Measurements from ENCODE around the gene AMN. TPM values are rescaled to one million over a fixed set of nuclear protein-coding genes. Genes with fewer than 3 reads are reported as not detected.

AMN gene
- polyA plus RNA-seq, 1 donor from 2014 or later, result 0.15 TPM

DNA sequence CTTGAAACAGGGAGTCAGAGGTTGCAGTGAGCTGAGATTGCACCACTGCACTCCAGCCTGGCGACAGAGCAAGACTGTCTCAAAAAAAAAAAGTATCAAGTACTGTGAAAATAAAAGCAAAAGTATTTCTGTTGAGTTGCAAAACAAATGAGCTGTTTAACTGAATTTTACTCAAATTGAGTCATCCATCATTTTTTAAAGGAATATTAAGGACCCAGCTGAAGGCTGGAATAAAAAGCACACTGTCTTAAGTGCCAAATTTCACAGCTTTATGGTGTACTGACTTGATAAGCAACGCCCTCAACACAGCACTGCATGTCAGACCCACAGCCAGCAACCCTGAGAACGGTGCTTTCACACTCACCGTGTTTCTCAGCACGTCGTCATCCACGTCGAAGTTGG lies 57.9 kb downstream of the AMN start:
- peaks cover 5% of the 10 kb centered on the region for H3K36me3 ChIP-seq (ENCODE audit: insufficient read depth, low read length)
- TF ChIP-seq, protein P1, sequence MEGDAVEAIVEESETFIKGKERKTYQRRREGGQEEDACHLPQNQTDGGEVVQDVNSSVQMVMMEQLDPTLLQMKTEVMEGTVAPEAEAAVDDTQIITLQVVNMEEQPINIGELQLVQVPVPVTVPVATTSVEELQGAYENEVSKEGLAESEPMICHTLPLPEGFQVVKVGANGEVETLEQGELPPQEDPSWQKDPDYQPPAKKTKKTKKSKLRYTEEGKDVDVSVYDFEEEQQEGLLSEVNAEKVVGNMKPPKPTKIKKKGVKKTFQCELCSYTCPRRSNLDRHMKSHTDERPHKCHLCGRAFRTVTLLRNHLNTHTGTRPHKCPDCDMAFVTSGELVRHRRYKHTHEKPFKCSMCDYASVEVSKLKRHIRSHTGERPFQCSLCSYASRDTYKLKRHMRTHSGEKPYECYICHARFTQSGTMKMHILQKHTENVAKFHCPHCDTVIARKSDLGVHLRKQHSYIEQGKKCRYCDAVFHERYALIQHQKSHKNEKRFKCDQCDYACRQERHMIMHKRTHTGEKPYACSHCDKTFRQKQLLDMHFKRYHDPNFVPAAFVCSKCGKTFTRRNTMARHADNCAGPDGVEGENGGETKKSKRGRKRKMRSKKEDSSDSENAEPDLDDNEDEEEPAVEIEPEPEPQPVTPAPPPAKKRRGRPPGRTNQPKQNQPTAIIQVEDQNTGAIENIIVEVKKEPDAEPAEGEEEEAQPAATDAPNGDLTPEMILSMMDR (IDR thresholded peaks at IDR 0.05; ENCODE audit: poor library complexity, severe bottlenecking), result no peak
- TF ChIP-seq RAD21 (conservative IDR thresholded peaks at IDR 0.05), result no peak
- TF ChIP-seq, protein P2, sequence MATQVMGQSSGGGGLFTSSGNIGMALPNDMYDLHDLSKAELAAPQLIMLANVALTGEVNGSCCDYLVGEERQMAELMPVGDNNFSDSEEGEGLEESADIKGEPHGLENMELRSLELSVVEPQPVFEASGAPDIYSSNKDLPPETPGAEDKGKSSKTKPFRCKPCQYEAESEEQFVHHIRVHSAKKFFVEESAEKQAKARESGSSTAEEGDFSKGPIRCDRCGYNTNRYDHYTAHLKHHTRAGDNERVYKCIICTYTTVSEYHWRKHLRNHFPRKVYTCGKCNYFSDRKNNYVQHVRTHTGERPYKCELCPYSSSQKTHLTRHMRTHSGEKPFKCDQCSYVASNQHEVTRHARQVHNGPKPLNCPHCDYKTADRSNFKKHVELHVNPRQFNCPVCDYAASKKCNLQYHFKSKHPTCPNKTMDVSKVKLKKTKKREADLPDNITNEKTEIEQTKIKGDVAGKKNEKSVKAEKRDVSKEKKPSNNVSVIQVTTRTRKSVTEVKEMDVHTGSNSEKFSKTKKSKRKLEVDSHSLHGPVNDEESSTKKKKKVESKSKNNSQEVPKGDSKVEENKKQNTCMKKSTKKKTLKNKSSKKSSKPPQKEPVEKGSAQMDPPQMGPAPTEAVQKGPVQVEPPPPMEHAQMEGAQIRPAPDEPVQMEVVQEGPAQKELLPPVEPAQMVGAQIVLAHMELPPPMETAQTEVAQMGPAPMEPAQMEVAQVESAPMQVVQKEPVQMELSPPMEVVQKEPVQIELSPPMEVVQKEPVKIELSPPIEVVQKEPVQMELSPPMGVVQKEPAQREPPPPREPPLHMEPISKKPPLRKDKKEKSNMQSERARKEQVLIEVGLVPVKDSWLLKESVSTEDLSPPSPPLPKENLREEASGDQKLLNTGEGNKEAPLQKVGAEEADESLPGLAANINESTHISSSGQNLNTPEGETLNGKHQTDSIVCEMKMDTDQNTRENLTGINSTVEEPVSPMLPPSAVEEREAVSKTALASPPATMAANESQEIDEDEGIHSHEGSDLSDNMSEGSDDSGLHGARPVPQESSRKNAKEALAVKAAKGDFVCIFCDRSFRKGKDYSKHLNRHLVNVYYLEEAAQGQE (IDR thresholded peaks at IDR 0.05; ENCODE audit: borderline replicate concordance), result no peak
- TF ChIP-seq POLR2AphosphoS5 (IDR thresholded peaks at IDR 0.05), result no peak
- no peak for TF ChIP-seq SMC3 (conservative IDR thresholded peaks at IDR 0.05; ENCODE audit: poor library complexity)
- TF ChIP-seq TAF1 (IDR thresholded peaks at IDR 0.05; ENCODE audit: low read depth), result no peak
- no peak for TF ChIP-seq EZH2 (IDR thresholded peaks at IDR 0.05; ENCODE audit: borderline replicate concordance, insufficient read depth, low read length, poor library complexity, severe bottlenecking)
- TF ChIP-seq EP300 (conservative IDR thresholded peaks at IDR 0.05; ENCODE audit: poor library complexity, severe bottlenecking), result no peak
- TF ChIP-seq MXI1 (conservative IDR thresholded peaks at IDR 0.05; ENCODE audit: poor library complexity, severe bottlenecking), result no peak

More for the DNA sequence above, 57.9 kb downstream of the AMN start:
- Histone ChIP-seq H4K20me1 (ENCODE audit: insufficient read depth) (no peaks in the 10 kb centered on the region), H3F3A (ENCODE audit: insufficient read depth, low read length, poor library complexity, severe bottlenecking) (no peaks in the 10 kb centered on the region), H3K4me2 (ENCODE audit: low read length) (no peak overlapping the region), H3K27ac (ENCODE audit: low read length) (no peak overlapping the region), H3K9me3 (ENCODE audit: low read length) (no peaks in the 10 kb centered on the region), H3K79me2 (replicated peaks; ENCODE audit: insufficient read depth, low read length) (no peaks in the 10 kb centered on the region), H3K9me2 (ENCODE audit: insufficient read depth, low read length) (no peaks in the 10 kb centered on the region), H3K9ac (ENCODE audit: low read length) (no peak overlapping the region), H3K4me3 (ENCODE audit: low read length) (no peak overlapping the region), H3K27me3 (ENCODE audit: insufficient read depth, low read depth, low read length) (no peaks in the 10 kb centered on the region), H2AFZ (ENCODE audit: low read depth, low read length) (no peak overlapping the region)

Other genes with a start within 250 kb of the AMN start
- 13.3 and 13.9 TPM in 2 replicates for gene TRAF3, start 145.2 kb upstream of the AMN start, polyA plus RNA-seq
- 43.5 and 43.8 TPM in 2 replicates for gene CDC42BPB, start 134.9 kb downstream of the AMN start, polyA plus RNA-seq
- gene LBHD2, start 161.5 kb downstream of the AMN start, polyA plus RNA-seq, result not detected in 2 replicates
- gene EXOC3L4, start 172.1 kb downstream of the AMN start, polyA plus RNA-seq, result not detected in 2 replicates
- gene TNFAIP2, start 200.8 kb downstream of the AMN start, polyA plus RNA-seq, result 1.8 and 6.1 TPM in 2 replicates